ENCODE data around the gene CFAP70.
"Not testable (repeated sequence)": the region's sequence is repeated elsewhere in the genome, so short reads cannot be mapped to it uniquely, and the experiment has no call there.

CFAP70 gene

GRCh38 chr10:73310475-73310874 lies 48.2 kb downstream of the CFAP70 start:
- ATAC-seq (ENCODE audit: low read depth) (no peak), DNase-seq (ENCODE audit: low spot score in 2 of 2) (no peak)
- Mint-ChIP-seq H3K4me1 (no peaks in the 10 kb centered on the region), H3K27ac (no peak overlapping the region), H3K27me3 (no peaks in the 10 kb centered on the region), H3K9me3 (peaks cover 10% of the 10 kb centered on the region), H3K4me3 (no peak overlapping the region), H3K36me3 (peaks cover 10% of the 10 kb centered on the region)

- H3K27me3 Mint-ChIP-seq: no peaks in the 10 kb centered on the region
- no peak overlapping the region for H3K4me3 Mint-ChIP-seq
- no peak for DNase-seq (ENCODE audit: low spot score in 2 of 2)
- H3K9me3 Mint-ChIP-seq: peaks cover 10% of the 10 kb centered on the region
- H3K4me1 Mint-ChIP-seq: no peaks in the 10 kb centered on the region
- no peak overlapping the region for H3K27ac Mint-ChIP-seq
- ATAC-seq (ENCODE audit: low read depth): no peak
- H3K36me3 Mint-ChIP-seq: peaks cover 10% of the 10 kb centered on the region
Observed at GRCh38 chr10:73307203-73307800, 51.4 kb downstream of the CFAP70 start.

- DNase-seq (ENCODE audit: low spot score in 2 of 2) (no peak), ATAC-seq (ENCODE audit: low read depth) (no peak)
- peaks cover 10% of the 10 kb centered on the region for H3K9me3 Mint-ChIP-seq
- no peak overlapping the region for H3K4me3 Mint-ChIP-seq
- no peaks in the 10 kb centered on the region for H3K27me3 Mint-ChIP-seq
- peaks cover 10% of the 10 kb centered on the region for H3K36me3 Mint-ChIP-seq
- no peak overlapping the region for H3K27ac Mint-ChIP-seq
- no peaks in the 10 kb centered on the region for H3K4me1 Mint-ChIP-seq
Observed at GRCh38 chr10:73306171-73306708, 52.4 kb downstream of the CFAP70 start.

GRCh38 chr10:73296946-73297345 lies 61.7 kb downstream of the CFAP70 start:
- H3K4me1 Mint-ChIP-seq: no peaks in the 10 kb centered on the region
- H3K27me3 Mint-ChIP-seq: no peaks in the 10 kb centered on the region
- H3K27ac Mint-ChIP-seq: no peak overlapping the region
- H3K4me3 Mint-ChIP-seq: no peak overlapping the region
- no peak for DNase-seq (ENCODE audit: low spot score in 2 of 2)
- no peaks in the 10 kb centered on the region for H3K9me3 Mint-ChIP-seq
- ATAC-seq (ENCODE audit: low read depth): no peak
- H3K36me3 Mint-ChIP-seq: no peaks in the 10 kb centered on the region

GRCh38 chr10:73293461-73293860 lies 65.2 kb downstream of the CFAP70 start:
- Mint-ChIP-seq H3K4me3 (no peak overlapping the region), H3K27ac (no peak overlapping the region), H3K4me1 (no peaks in the 10 kb centered on the region), H3K36me3 (peaks cover 11% of the 10 kb centered on the region), H3K27me3 (no peaks in the 10 kb centered on the region), H3K9me3 (peaks cover 4% of the 10 kb centered on the region)
- no peak for ATAC-seq (ENCODE audit: low read depth)
- no peak for DNase-seq (ENCODE audit: low spot score in 2 of 2)

GRCh38 chr10:73289958-73290357 lies 68.7 kb downstream of the CFAP70 start:
- Mint-ChIP-seq H3K36me3 (peaks cover 11% of the 10 kb centered on the region), H3K27ac (no peak overlapping the region), H3K4me1 (peaks cover 2% of the 10 kb centered on the region), H3K4me3 (no peak overlapping the region), H3K27me3 (no peaks in the 10 kb centered on the region), H3K9me3 (peaks cover 4% of the 10 kb centered on the region)
- ATAC-seq (ENCODE audit: low read depth): no peak
- no peak for DNase-seq (ENCODE audit: low spot score in 2 of 2)

- Mint-ChIP-seq H3K9me3 (peaks cover 4% of the 10 kb centered on the region), H3K27me3 (no peaks in the 10 kb centered on the region), H3K27ac (no peak overlapping the region), H3K4me1 (peaks cover 2% of the 10 kb centered on the region), H3K36me3 (peaks cover 11% of the 10 kb centered on the region), H3K4me3 (no peak overlapping the region)
- DNase-seq (ENCODE audit: low spot score in 2 of 2) (no peak), ATAC-seq (ENCODE audit: low read depth) (no peak)
Observed at GRCh38 chr10:73287441-73287840, 71.2 kb downstream of the CFAP70 start.

GRCh38 chr10:73281097-73281496 lies 77.6 kb downstream of the CFAP70 start:
- H3K4me1 Mint-ChIP-seq: peaks cover 3% of the 10 kb centered on the region
- no peak for ATAC-seq (ENCODE audit: low read depth)
- H3K36me3 Mint-ChIP-seq: no peaks in the 10 kb centered on the region
- no peaks in the 10 kb centered on the region for H3K27me3 Mint-ChIP-seq
- H3K9me3 Mint-ChIP-seq: no peaks in the 10 kb centered on the region
- DNase-seq (ENCODE audit: low spot score in 2 of 2): no peak
- no peak overlapping the region for H3K4me3 Mint-ChIP-seq
- H3K27ac Mint-ChIP-seq: no peak overlapping the region

- ATAC-seq (ENCODE audit: low read depth): no peak
- Mint-ChIP-seq H3K4me3 (no peak overlapping the region), H3K9me3 (no peaks in the 10 kb centered on the region), H3K4me1 (no peaks in the 10 kb centered on the region), H3K27me3 (no peaks in the 10 kb centered on the region), H3K36me3 (no peaks in the 10 kb centered on the region), H3K27ac (no peak overlapping the region)
- DNase-seq (ENCODE audit: low spot score in 2 of 2): no peak
Observed at GRCh38 chr10:73264423-73264822, 94.2 kb downstream of the CFAP70 start.

- no peaks in the 10 kb centered on the region for H3K27me3 Mint-ChIP-seq
- peaks cover 4% of the 10 kb centered on the region for H3K9me3 Mint-ChIP-seq
- H3K4me1 Mint-ChIP-seq: no peaks in the 10 kb centered on the region
- H3K36me3 Mint-ChIP-seq: no peaks in the 10 kb centered on the region
- no peak overlapping the region for H3K4me3 Mint-ChIP-seq
- DNase-seq (ENCODE audit: low spot score in 2 of 2) (no peak), ATAC-seq (ENCODE audit: low read depth) (no peak)
- no peak overlapping the region for H3K27ac Mint-ChIP-seq
Observed at GRCh38 chr10:73263693-73264347, 94.8 kb downstream of the CFAP70 start.

- Mint-ChIP-seq H3K4me3 (no peak overlapping the region), H3K9me3 (peaks cover 4% of the 10 kb centered on the region), H3K36me3 (no peaks in the 10 kb centered on the region), H3K27me3 (no peaks in the 10 kb centered on the region), H3K4me1 (no peaks in the 10 kb centered on the region), H3K27ac (no peak overlapping the region)
- ATAC-seq (ENCODE audit: low read depth) (no peak), DNase-seq (ENCODE audit: low spot score in 2 of 2) (no peak)
Observed at GRCh38 chr10:73262880-73263555, 95.6 kb downstream of the CFAP70 start.

- H3K36me3 Mint-ChIP-seq: no peaks in the 10 kb centered on the region
- H3K27ac Mint-ChIP-seq: no peak overlapping the region
- H3K27me3 Mint-ChIP-seq: no peaks in the 10 kb centered on the region
- ATAC-seq (ENCODE audit: low read depth): no peak
- DNase-seq (ENCODE audit: low spot score in 2 of 2): no peak
- no peak overlapping the region for H3K4me3 Mint-ChIP-seq
- peaks cover 4% of the 10 kb centered on the region for H3K9me3 Mint-ChIP-seq
- no peaks in the 10 kb centered on the region for H3K4me1 Mint-ChIP-seq
Observed at GRCh38 chr10:73262105-73262730, 96.4 kb downstream of the CFAP70 start.

- H3K4me3 Mint-ChIP-seq: no peak overlapping the region
- no peaks in the 10 kb centered on the region for H3K4me1 Mint-ChIP-seq
- no peaks in the 10 kb centered on the region for H3K27me3 Mint-ChIP-seq
- H3K27ac Mint-ChIP-seq: no peak overlapping the region
- H3K36me3 Mint-ChIP-seq: no peaks in the 10 kb centered on the region
- no peak for DNase-seq (ENCODE audit: low spot score in 2 of 2)
- no peak for ATAC-seq (ENCODE audit: low read depth)
- H3K9me3 Mint-ChIP-seq: peaks cover 4% of the 10 kb centered on the region
Observed at GRCh38 chr10:73261362-73261995, 97.2 kb downstream of the CFAP70 start.

GRCh38 chr10:73258612-73259011 lies 100.1 kb downstream of the CFAP70 start:
- H3K27me3 Mint-ChIP-seq; ATAC-seq (ENCODE audit: low read depth); H3K4me3 Mint-ChIP-seq; H3K27ac Mint-ChIP-seq; DNase-seq (ENCODE audit: low spot score in 2 of 2); H3K36me3 Mint-ChIP-seq; H3K9me3 Mint-ChIP-seq; H3K4me1 Mint-ChIP-seq: not testable (repeated sequence)

Data from memory B cell (primary cell).